GM18861 (cell line): ENCODE results near the gene ANTXR1.

Source experiments
- ATAC-seq: cut with Tn5 transposase; IDR thresholded peaks from one replicate; pipeline ENCODE4 v1.9.1; 2021; ENCODE audit not compliant: unreplicated experiment

The ANTXR1 gene

DNA sequence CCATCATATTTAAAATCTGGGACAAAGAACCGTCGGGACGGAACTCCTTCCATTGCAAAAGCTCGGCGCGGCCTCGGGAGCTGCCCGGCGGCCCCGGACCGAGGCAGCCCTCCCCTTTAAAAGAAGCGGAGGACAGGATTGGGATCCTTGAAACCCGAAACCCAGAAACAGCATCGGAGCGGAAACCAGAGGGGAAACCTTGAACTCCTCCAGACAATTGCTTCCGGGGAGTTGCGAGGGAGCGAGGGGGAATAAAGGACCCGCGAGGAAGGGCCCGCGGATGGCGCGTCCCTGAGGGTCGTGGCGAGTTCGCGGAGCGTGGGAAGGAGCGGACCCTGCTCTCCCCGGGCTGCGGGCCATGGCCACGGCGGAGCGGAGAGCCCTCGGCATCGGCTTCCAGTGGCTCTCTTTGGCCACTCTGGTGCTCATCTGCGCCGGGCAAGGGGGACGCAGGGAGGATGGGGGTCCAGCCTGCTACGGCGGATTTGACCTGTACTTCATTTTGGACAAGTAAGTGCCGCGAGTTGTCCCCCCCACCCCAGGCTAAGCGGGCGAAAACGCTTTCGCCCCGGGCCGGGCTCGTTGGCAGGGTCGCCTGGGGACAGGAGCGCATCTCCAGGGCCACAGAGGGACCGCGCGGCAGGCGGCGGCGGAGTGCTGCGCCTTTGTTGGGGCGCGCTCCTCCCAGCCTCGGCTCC lies at the start of gene ANTXR1:
ANTXR1 (plus strand) TSS at position 38 of the 698 bp plus-strand sequence; CDS start at position 359, 321 bp downstream.
- no peak for ATAC-seq

DNA sequence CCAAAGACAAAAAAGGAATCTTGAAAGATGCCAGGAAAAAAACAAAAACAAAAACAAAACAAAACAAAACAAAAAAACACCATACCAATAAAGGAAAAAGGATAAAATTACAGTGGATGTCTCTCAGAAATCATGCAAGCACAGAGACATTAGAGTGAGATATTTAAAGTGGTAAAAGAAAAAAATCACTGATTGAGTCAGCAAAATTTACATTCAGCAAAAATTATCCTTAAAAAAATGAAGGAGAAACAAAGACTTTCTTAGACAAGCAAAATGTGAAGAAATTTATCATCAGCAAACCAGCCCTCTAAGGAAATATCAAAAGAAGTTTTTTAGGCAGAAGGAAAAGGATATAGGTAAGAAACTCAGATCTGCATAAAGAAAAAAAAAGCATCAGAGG lies 48.7 kb upstream of the ANTXR1 start:
- no peak for ATAC-seq

DNA sequence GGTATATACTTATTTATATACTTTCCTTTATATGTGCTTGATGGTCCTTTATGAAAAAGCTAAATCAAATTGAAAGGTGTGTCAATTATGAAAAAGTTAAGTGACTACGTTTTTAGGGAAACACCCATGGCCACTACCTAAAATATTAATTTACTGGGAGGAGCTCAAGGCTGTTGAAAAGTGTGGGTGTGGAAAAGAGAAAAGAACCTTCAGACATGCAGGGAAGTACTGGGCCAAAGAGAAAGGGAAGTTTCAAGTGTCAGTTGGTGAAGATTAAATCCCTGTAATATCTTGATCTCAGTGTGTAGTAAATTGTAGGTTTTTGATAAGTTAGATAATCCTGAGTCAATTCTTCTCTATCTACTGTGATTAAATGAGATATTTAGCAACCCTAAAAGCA lies 44.8 kb upstream of the ANTXR1 start:
- no peak for ATAC-seq

DNA sequence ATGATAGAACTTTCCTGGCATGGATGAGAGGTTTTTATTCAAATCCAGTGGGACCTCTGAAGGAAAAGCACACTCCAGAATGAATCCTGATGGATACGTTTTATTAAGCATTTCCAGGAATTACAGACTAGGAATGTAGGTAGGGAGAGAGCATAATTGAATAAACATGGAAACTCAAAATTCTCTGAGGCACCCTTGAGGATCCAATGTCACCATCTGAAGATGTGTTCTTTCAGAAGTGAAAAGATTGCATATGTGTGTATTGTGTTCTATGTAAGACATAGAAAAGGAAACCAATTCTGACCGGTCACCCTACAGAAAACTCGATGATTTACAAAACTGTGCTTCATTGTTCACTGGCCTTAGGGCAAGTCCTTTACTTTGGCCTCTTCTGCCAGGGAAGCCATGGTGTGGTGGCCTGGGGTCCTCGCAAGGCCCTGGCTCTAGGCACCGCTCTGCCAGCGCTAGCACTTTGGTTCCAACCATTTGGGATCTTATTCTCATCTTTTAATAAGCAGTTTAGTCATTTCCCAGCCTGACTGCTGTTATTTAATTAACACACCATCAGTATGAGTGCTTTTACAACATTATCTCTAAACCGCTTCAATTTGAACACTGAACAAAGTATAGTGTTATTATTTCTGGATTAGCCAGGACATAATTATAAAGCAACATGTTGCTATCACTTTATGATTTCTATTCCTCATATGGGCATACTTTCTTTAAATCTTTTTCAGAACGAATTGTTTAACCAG lies 43.1 kb upstream of the ANTXR1 start:
- no peak for ATAC-seq

DNA sequence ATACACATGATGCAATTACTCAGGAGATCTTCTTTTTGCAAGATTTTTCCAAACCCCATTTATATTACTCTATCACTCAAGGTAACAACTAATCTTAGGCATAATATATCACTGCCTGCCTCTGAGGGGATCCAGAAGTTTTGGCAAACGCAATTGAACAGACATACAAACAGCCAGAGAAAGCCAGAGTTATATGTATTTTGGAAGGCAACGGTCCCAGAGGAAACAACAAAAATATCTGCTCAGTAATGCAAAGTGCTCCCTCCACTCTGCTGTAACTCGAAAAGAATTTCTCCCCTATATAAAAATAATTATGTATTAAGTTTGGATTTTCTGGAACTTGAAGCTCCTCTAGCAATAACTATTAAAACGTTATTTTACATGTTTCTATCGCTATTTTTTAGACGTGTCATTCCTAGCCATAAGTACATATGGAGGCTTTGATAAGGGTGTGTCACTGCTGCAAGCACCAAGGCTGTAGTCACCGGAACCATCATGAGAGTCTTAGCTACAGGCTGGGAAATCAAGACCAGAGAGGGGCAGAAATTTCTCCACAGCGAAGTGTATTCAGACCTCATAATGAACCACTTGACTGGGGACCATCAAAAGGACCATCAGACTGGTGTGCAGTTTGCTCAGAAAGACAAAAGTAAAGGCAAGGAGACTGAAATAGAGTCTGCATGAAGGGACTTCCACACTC lies 42.3 kb upstream of the ANTXR1 start:
- no peak for ATAC-seq

DNA sequence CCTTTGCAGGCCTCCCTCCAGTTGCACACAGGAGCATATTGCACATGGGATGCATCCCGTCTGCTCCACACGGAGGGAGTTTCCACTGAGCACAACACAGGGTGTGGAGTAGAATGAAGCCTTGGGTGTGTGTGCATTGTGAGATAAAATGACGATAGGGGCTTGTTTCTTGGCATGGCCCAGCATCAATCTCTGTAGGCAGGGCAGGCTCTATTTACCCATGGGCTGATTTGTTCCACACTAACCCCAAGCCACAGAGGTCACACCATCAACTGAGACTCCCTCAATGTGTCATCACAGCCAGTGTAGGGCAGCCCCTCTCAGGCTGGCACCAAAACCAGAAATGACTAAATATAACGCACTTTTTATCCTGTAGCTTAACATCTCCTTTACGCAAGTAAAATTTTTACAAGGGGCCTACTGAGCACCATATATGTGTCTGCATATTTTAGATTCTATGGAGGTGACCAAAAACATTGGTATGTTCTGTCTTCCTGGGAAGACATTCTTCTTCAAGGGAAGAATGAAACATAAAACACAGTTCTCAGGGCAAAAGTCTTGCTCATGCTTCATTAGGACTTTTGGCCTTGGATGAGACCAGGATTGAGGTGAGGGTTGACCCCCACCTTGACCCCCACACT lies 41.3 kb upstream of the ANTXR1 start:
- no peak for ATAC-seq

DNA sequence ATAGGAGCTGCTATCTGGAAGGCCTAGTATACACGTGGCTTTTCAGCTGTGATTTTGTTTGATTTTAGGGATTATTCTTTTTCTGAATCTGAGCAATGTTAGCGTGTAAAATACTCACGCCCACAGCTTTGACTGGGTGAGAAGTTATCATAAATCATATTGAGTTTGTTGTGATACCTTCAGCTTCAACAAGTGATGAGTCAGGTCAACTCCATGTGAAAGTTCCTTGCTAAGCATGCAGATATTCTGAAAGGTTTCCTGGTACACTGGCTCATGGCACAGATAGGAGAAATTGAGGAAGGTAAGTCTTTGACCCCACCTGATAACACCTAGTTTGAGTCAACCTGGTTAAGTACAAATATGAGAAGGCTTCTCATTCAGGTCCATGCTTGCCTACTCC lies 38.7 kb upstream of the ANTXR1 start, which contains the start of gene GKN1:
GKN1 (plus strand) TSS at position 386 of the 400 bp plus-strand sequence. CDS start 42 bp downstream, outside the sequence.
- ATAC-seq: no peak

DNA sequence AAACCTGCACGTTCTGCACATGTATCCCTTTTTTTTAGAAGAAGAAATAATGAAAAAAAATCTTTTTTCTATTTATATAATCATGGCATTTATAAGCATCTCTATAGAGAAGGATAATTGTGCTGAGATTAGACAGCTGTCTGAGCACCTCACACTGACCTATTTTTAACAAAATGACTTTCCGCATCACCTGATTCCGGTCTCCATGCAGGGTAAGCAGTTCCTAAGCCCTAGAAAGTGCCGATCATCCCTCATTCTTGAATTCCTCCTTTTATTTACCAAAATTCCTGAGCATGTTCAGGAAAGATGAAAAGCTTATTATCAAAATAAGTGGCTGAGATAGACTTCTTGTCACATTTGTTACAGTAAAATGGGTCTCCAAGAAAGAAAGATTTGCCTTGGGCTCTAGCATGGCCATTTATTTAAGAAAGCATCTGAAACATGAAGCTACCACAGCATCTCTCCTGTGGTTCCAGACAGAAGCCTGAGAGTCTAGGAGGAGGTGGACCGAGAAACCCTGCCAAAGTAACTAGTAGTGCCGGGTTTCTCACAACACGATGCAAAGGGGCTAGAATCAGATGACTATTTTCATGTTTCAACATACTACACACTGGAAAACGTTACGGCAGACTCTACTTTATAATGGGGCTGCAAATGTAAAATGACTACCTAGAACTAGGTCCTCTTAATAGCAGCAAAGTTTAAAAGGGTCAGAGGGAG lies 37.9 kb upstream of the ANTXR1 start:
- ATAC-seq: no peak

DNA sequence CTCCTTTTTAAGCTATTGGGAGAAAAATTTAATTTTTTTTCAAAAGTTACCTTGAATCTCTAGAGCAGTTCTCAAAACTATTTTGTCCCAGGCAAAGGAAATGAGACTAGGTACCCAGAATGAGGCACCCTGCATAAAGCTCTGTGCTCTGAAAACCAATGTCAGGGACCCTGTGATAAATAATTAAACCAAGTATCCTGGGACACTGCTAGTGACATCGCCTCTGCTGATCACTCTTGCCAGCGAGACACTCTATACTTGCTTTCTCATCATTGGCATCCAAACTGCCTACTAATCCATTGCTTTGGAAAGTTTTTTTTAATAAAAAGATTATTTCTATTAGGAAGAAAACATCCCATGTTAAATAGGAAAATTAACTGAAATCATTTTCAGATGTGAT lies 37.1 kb upstream of the ANTXR1 start:
- ATAC-seq: no peak

DNA sequence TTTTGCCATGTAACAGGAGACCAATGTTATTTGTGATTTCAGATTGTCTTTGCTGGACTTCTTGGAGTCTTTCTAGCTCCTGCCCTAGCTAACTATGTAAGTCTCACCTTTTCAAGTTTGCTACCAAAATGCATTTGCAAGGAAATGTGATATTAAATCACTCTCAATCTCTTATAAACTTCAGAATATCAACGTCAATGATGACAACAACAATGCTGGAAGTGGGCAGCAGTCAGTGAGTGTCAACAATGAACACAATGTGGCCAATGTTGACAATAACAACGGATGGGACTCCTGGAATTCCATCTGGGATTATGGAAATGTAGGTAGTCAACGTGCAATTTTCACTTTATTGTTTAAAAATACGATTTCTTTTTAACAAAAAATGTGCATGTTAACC lies 35.5 kb upstream of the ANTXR1 start:
- ATAC-seq: no peak

DNA sequence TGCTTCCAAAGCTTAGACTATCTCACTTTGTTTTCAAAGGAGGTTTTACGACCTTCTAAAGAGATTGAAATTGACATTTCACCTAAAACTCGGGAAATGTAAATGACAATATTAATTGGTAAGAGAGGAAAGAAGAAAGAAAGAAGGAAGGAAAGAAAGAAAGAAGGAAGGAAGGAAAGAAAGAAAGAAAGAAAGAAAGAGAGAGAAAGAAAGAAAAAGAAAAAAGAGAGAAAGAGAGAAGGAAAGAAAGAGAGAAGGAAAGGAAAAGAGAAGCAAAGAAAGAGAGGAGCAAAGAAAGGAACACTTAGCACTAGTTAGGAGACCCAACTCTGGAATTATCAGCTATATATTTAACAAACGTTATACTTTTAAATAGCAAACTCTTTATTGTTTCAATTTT lies 34.9 kb upstream of the ANTXR1 start:
- no peak for ATAC-seq

DNA sequence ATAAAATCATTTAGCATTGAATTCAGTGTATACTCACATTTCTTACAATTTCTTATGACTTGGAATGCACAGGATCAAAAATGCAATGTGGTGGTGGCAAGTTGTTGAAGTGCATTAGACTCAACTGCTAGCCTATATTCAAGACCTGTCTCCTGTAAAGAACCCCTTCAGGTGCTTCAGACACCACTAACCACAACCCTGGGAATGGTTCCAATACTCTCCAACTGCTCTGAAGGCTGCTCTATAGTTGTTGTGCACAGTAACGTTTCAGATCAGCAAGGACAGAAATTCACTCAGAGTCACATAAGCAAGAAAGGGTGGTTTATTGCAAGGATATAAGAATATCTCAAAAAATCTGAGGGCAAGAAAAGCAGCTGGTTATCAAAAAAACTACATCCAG lies 32.0 kb upstream of the ANTXR1 start:
- ATAC-seq: no peak

DNA sequence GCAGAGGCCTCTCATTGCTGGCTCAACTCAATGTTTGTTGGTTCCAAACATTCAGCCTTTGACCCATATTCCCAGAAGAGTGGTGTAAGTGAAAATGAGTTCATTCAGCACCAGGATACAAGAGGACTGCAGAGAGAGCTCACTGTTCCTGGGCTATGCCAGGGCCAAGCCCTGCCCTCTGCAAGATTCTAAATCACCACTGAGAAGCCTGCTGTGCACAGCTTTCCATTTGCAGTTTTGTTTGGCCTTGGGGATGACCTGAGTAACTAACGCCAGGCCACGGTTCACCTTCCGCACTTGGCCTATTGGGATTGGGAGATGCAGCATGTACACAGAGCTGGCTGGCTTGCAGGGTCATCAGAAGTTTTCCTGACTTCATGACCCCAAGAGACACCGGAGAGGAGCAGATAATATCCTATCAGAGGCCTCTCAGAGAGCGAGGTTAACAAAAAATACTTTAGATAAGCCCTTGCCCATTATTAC lies 25.9 kb upstream of the ANTXR1 start:
- no peak for ATAC-seq

DNA sequence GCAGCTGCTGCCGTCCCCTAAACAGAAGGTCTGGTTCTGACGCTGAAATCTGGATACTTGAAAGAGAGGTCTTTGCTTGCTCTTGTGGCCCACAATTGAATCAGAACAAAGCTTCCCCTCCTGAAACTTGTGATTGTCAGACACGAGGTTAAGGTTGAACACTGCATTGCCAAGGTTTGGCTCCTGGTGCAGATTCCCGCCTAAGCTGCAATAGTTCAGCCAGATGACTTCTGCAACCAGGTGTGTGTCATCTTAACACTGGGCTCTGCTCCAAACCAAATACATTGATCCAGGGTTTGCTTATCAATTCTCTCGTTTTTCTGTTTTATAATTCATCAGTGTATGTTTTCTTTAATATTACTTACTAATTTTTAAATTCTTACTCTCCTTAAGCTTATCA lies 23.9 kb upstream of the ANTXR1 start:
- ATAC-seq: no peak

DNA sequence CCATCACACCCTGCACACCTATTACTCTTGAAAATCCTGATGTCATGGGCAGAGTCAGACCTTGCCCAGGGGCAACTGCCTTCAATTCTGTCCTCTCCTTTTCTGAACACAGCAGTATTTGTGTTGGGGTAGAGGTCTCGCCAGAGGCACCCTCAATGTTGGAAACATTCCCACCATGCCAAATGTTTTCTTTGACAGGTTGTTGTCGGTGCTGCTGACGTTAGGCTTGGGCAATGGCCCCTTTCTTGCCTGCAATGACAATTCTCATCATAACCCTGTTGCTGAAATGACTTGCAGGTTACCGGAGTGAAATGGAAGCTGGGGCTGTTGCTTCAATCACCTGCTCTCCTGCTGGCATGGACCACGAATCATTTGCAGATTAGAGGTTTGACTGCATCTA lies 20.6 kb upstream of the ANTXR1 start:
- ATAC-seq: no peak

DNA sequence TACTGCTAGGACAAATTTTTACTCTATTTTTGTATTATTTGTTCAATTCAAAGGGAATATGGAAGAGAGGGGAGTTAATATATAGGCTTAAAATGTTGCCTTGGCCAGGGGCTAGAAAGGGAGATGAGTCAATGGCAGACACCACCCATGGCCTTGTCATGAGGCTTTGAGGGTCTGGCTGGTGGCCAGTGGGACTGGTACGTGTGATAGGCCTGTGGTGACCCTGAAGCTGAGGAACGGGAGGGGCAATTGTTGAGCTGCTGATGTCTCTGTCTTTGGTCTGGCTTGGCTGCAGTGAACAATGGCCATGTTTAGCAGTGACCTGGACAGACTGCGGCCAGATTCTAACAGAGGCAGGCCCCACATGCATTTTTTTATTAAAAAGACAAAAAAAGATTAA lies 20.0 kb upstream of the ANTXR1 start:
- ATAC-seq: no peak

DNA sequence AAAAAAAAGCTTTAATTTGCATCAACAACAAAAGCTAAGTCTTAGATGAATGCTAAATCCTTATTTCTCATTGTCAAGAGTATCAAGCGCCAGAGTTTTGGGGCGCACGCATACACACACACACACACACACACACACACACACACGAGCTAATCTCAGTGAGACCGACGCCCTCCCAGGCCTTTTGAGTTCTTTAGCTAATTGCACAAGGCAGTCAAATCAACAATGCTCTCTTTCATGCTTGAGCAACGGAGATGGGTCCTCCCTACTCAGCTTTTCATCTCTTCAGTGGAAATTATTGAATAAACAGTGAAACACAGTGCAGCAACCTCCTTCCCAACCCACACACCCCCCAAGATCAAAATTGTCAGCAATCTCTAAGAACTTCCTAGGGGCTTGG lies 19.3 kb upstream of the ANTXR1 start:
- ATAC-seq: no peak

DNA sequence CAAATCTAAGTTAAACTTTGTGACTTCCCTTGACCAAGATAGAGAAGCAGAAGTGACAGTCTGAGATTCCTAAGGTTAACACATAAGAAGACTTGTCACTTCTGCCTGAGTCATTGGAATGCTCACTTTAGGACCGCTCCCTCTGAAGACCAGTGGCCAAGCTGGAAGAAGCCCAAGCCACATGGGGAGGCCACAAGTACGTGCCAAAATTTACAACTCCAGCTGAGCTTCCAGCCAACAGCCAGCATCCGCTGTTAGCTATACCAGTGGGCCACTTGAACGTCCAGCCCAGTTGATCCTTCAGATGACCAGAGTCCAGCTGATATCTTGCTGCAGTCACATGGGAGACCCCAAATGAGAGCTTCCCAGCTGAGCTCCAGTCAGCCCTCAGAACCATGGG lies 18.1 kb upstream of the ANTXR1 start:
- no peak for ATAC-seq

DNA sequence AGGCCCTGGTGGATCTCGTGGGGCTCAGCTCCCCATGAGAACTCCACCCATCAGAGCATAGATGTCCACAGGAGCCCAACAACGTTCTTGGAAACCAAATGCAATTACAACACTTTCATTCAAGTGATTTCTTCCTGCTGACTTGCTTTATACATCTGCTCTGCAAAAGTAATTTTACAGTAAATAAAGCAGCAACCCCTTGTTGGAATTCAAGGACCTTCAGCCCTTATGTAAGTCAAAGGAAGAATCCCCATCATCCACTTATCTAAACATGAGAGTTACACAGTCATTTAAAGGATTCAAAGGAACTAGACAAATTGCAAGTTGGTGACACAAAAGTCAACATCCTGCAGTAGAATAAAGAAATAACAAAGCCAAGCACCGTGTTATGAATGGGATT lies 17.1 kb upstream of the ANTXR1 start:
- no peak for ATAC-seq

DNA sequence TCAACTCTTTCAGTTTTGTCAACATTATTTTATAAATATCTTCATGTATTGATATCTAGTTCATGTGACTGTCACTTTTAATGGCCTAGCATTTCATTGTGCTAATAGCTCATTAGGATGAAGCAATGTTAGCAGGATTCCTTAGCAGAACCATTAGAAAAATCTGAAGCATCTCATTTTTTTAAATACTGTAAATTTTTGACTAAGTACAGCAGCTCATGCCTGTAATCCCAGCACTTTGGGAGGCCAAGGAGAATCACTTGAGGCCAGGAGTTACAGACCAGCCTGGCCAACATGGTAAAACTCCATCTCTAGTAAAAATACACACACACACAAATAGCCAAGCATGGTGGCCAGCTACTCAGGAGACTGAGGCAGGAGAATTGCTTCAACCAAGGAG lies 15.6 kb upstream of the ANTXR1 start:
- ATAC-seq: no peak

DNA sequence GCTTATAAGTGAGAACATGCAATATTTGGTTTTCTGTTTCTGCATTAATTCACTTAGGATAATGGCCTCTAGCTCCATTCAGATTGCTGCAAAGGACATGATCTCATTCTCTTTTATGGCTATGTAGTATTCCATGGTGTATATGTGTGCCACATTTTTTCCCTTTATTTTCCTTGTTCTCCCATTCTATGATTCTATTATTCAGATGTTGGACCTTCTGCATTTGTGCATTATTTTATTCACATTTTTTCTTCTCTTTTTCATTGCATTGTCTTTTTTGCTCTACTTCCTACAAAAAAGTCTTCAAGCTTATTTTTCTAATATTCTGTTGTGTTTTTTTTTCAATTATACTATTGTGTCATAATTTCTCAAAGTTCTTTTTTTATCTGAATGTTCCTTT lies 11.1 kb upstream of the ANTXR1 start:
- no peak for ATAC-seq
